Liver (tissue), 9 donors: Measurements from ENCODE around the gene PDE3A. TPM values are rescaled to one million over a fixed set of nuclear protein-coding genes. Genes with fewer than 3 reads are reported as not detected.
A peak's percentile ranks its signal among the peaks of the same experiment; 100 is the strongest.

Experiments
- DNase-seq: peaks from one replicate; pipeline ENCODE4 v3.0.0-alpha.2; 2017; ENCODE audit warnings: low spot score
- H3K27ac ChIP-seq, 2 donors: one replicate each; pipeline ENCODE4 v1.7.0; 2013; ENCODE audit warnings: inconsistent platforms in 2 of 2, low read length in 2 of 2, control low read depth in 1 of 2, low read depth in 1 of 2, mild to moderate bottlenecking in 1 of 2
- H3K27me3 ChIP-seq, 4 donors: one replicate each; pipeline versions ENCODE4 v1.6.1 to v1.7.0; 2013; ENCODE audit warnings: low read length in 3 of 4, inconsistent platforms in 1 of 4, mild to moderate bottlenecking in 1 of 4, moderate library complexity in 1 of 4; ENCODE audit not compliant: control insufficient read depth in 4 of 4, insufficient read depth in 4 of 4
- H3K36me3 ChIP-seq, 4 donors: one replicate each; pipeline versions ENCODE4 v1.6.1 to v1.7.0; 2013; ENCODE audit warnings: low read length in 3 of 4, mild to moderate bottlenecking in 3 of 4, low read depth in 1 of 4, moderate library complexity in 1 of 4; ENCODE audit not compliant: control insufficient read depth in 4 of 4, insufficient read depth in 3 of 4
- H3K4me1 ChIP-seq, 4 donors: one replicate each; pipeline versions ENCODE4 v1.6.1 to v1.7.0; 2013; ENCODE audit warnings: low read length in 3 of 4, mild to moderate bottlenecking in 3 of 4, moderate library complexity in 1 of 4; ENCODE audit not compliant: control insufficient read depth in 4 of 4, insufficient read depth in 4 of 4
- H3K4me3 ChIP-seq, 3 donors: one replicate each; pipeline versions ENCODE4 v1.6.1 to v1.7.0; 2013; ENCODE audit warnings: low read length in 3 of 3, control low read depth in 1 of 3, low read depth in 1 of 3, mild to moderate bottlenecking in 1 of 3
- H3K9ac ChIP-seq, 2 donors: one replicate each; pipeline ENCODE4 v1.7.0; 2013; ENCODE audit warnings: low read length in 2 of 2, mild to moderate bottlenecking in 2 of 2, moderate library complexity in 2 of 2, control low read depth in 1 of 2, low read depth in 1 of 2
- H3K9me3 ChIP-seq, 4 donors: one replicate each; pipeline versions ENCODE4 v1.6.1 to v1.7.0; 2013; ENCODE audit warnings: low read length in 3 of 4; ENCODE audit not compliant: control insufficient read depth in 4 of 4
- CTCF ChIP-seq: fragments of 150-350 bp; IDR thresholded peaks from 2 replicates; pipeline ENCODE4 v1.5.1; 2017; ENCODE audit warnings: improper control_type of control experiment, low read depth, low read length; ENCODE audit not compliant: missing input control
- FOXA1 ChIP-seq: IDR thresholded peaks from 2 replicates; pipeline ENCODE4 v1.6.1; 2016; ENCODE audit warnings: antibody characterized with exemption
- FOXA2 ChIP-seq: IDR thresholded peaks from 2 replicates; pipeline ENCODE4 v1.6.1; 2016; ENCODE audit warnings: antibody characterized with exemption
- HNF4G ChIP-seq: IDR thresholded peaks from 2 replicates; pipeline ENCODE4 v1.6.1; 2016; ENCODE audit warnings: antibody characterized with exemption
- NR2F2 ChIP-seq: IDR thresholded peaks from 2 replicates; pipeline ENCODE4 v1.6.1; 2016; ENCODE audit warnings: antibody characterized with exemption
- RAD21 ChIP-seq, 2 donors: IDR thresholded peaks; 2 replicates each; pipeline ENCODE4 v1.6.1; 2016; ENCODE audit warnings: antibody characterized with exemption in 2 of 2, mild to moderate bottlenecking in 2 of 2
- REST ChIP-seq: IDR thresholded peaks from 2 replicates; pipeline ENCODE4 v1.6.1; 2016; ENCODE audit warnings: antibody characterized with exemption, mild to moderate bottlenecking
- SP1 ChIP-seq: IDR thresholded peaks from 2 replicates; pipeline ENCODE4 v1.6.1; 2018; ENCODE audit warnings: antibody characterized with exemption, mild to moderate bottlenecking
- YY1 ChIP-seq: IDR thresholded peaks from 2 replicates; pipeline ENCODE4 v1.6.1; 2016; ENCODE audit warnings: antibody characterized with exemption, mild to moderate bottlenecking
- WGBS: extraction: QIAGEN DNeasy Blood & Tissue Kit; methylation state at CpG from one replicate; pipeline ENCODE4 v1.1.7; 2013; 5-methylcytosine and 5-hydroxymethylcytosine counted together
- polyA plus RNA-seq, 2 donors: library from polyadenylated mRNA; stranded (reverse) in 1 of 2; unstranded in 1 of 2; fragments of 200-250 nt in 1 of 2; fragments of >200 nt in 1 of 2; fragmentation: Nextera tagmentation in 1 of 2; extraction: Ambion mirVana in 1 of 2; gene quantifications; one replicate each; pipeline versions ENCODE4 v1.2.1 to v1.2.3, GENCODE V29; 2013 to 2015
- total RNA-seq, 2 donors: library from RNA; depleted of rRNA; stranded (reverse); fragments of >200 nt; gene quantifications; one replicate each; pipeline ENCODE4 v1.2.3, GENCODE V29; 2014
- TF ChIP-seq, protein P1 (sequence below): IDR thresholded peaks from 2 replicates; pipeline ENCODE4 v1.6.1; 2016; ENCODE audit warnings: antibody characterized with exemption
- donor health status: healthy.
- donor health status: healthy.
- donor health status: healthy.
- donor health status: healthy.
- donor health status: healthy.

The PDE3A gene
- total and polyA plus RNA-seq, 4 donors, result 0.50 to 3.8 (median 2.2) TPM

- TF ChIP-seq, protein P1, sequence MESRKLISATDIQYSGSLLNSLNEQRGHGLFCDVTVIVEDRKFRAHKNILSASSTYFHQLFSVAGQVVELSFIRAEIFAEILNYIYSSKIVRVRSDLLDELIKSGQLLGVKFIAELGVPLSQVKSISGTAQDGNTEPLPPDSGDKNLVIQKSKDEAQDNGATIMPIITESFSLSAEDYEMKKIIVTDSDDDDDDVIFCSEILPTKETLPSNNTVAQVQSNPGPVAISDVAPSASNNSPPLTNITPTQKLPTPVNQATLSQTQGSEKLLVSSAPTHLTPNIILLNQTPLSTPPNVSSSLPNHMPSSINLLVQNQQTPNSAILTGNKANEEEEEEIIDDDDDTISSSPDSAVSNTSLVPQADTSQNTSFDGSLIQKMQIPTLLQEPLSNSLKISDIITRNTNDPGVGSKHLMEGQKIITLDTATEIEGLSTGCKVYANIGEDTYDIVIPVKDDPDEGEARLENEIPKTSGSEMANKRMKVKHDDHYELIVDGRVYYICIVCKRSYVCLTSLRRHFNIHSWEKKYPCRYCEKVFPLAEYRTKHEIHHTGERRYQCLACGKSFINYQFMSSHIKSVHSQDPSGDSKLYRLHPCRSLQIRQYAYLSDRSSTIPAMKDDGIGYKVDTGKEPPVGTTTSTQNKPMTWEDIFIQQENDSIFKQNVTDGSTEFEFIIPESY, result no peak
- TF ChIP-seq RAD21 (IDR thresholded peaks at IDR 0.05), result no peak
- TF ChIP-seq SP1, result no peak
Observed at GRCh38 chr12:20375560-20375959, 7.2 kb downstream of the PDE3A start (continued).

DNA sequence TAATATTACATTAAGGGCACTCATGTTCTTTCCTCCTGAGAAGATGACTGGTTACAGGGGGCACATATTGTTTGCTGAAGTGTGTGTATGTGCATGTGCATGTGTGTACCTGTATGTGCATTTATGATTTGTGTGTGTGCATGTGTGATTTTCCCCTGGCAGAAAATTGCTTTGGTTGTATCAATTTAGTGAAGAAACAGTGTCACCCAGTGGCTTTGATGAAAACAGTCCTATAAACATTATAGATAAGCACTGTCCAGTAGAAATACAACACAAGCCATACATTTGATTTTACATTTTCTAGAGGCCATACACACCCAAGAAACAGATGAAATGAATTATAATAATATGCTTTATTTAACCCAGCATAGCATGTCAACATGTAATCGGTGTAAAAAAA lies 8.6 kb downstream of the PDE3A start:
- no peak for DNase-seq
- H3K27ac ChIP-seq, result no peak overlapping the region
- peak; percentile 45 for TF ChIP-seq CTCF
- TF ChIP-seq HNF4G, result no peak
- peak; percentile 71 to 80 for TF ChIP-seq RAD21 (IDR thresholded peaks at IDR 0.05)
- H3K36me3 ChIP-seq, result no peaks in the 10 kb centered on the region
- no peaks in the 10 kb centered on the region for H3K4me1 ChIP-seq
- WGBS, result 88% methylated on average over 1 of the region's 1 CpG
- no peaks in the 10 kb centered on the region for H3K9me3 ChIP-seq
- H3K27me3 ChIP-seq, result no peaks in the 10 kb centered on the region
- no peak overlapping the region for H3K4me3 ChIP-seq
- H3K9ac ChIP-seq, result no peak overlapping the region

- Histone ChIP-seq H3K9ac (no peak overlapping the region), H3K9me3 (no peaks in the 10 kb centered on the region), H3K27me3 (no peaks in the 10 kb centered on the region), H3K4me3 (no peak overlapping the region), H3K36me3 (no peaks in the 10 kb centered on the region), H3K4me1 (no peaks in the 10 kb centered on the region), H3K27ac (no peak overlapping the region)
- no peak for DNase-seq
- TF ChIP-seq FOXA2 (no peak), RAD21 (IDR thresholded peaks at IDR 0.05) (no peak), SP1 (no peak), REST (no peak), YY1 (no peak), NR2F2 (no peak), FOXA1 (no peak), HNF4G (no peak)
Observed at GRCh38 chr12:20377750-20378149, 9.4 kb downstream of the PDE3A start.
